GM21526 (cell line): ENCODE results near the gene ATCAY.

Experiments used
- ATAC-seq: cut with Tn5 transposase; IDR thresholded peaks from one replicate; pipeline ENCODE4 v1.9.1; 2021; ENCODE audit warnings: moderate library complexity; ENCODE audit not compliant: unreplicated experiment, low FRiP score

Gene ATCAY

GRCh38 chr19:3968556-3969434 lies 88.3 kb downstream of the ATCAY start:
- ATAC-seq, result no peak

GRCh38 chr19:3969435-3970312 lies 89.2 kb downstream of the ATCAY start:
- no peak for ATAC-seq

- no peak for ATAC-seq
Measured at GRCh38 chr19:3970313-3970807, 89.9 kb downstream of the ATCAY start.

- ATAC-seq, result peak; percentile 78
Measured at GRCh38 chr19:3970808-3971598, 90.5 kb downstream of the ATCAY start, which contains the start of gene DAPK3. Gene DAPK3 (minus strand): TSS chr19:3971099. CDS start chr19:3969735, 1,364 bp downstream.

GRCh38 chr19:3975144-3975543 lies 94.7 kb downstream of the ATCAY start:
- no peak for ATAC-seq

GRCh38 chr19:3975637-3976087 lies 95.2 kb downstream of the ATCAY start:
- no peak for ATAC-seq

GRCh38 chr19:3976495-3977241 lies 96.2 kb downstream of the ATCAY start:
- no peak for ATAC-seq
